Right atrium auricular region (tissue), 2 donors: ENCODE data around the gene PINLYP. TPM values are rescaled to one million over a fixed set of nuclear protein-coding genes. Genes with fewer than 3 reads are reported as not detected.

Source experiments
- DNase-seq: peaks from one replicate; pipeline ENCODE4 v3.0.0-alpha.2; 2019; ENCODE audit warnings: low spot score
- H3K27ac ChIP-seq, 2 donors: fragments of 200-600 bp; sonication (generic); 1 replicate in 1 of 2; 2 replicates in 1 of 2; pipeline ENCODE4 v1.5.1; 2016 to 2019
- H3K27me3 ChIP-seq, 2 donors: fragments of 200-600 bp; sonication (generic); one replicate each; pipeline versions ENCODE4 v1.5.1 to v1.6.0; 2017 to 2019
- H3K36me3 ChIP-seq: fragments of 200-600 bp; sonication (generic); one replicate; pipeline ENCODE4 v1.5.1; 2016
- H3K4me1 ChIP-seq, 2 donors: fragments of 200-600 bp; sonication (generic); one replicate each; pipeline versions ENCODE4 v1.5.1 to v1.6.0; 2017 to 2019
- H3K4me3 ChIP-seq, 2 donors: fragments of 200-600 bp; sonication (generic); 1 replicate in 1 of 2; 2 replicates in 1 of 2; pipeline ENCODE4 v1.5.1; 2017 to 2019; ENCODE audit warnings: mild to moderate bottlenecking in 1 of 2, moderate library complexity in 1 of 2
- H3K9me3 ChIP-seq, 2 donors: fragments of 200-600 bp; sonication (generic); one replicate each; pipeline ENCODE4 v1.5.1; 2019
- CTCF ChIP-seq, 2 donors: fragments of 200-600 bp; sonication (generic); IDR thresholded peaks; one replicate each; pipeline ENCODE4 v1.5.1; 2019; ENCODE audit warnings: antibody characterized with exemption in 2 of 2
- total RNA-seq, 2 donors: library from RNA; depleted of rRNA; stranded (reverse); fragments of >200 nt; gene quantifications; one replicate each; pipeline ENCODE4 v1.1.0, GENCODE V29; 2016

The PINLYP gene
- total RNA-seq, 2 donors from 2014 or later: 1.6 to 4.5 TPM

DNA sequence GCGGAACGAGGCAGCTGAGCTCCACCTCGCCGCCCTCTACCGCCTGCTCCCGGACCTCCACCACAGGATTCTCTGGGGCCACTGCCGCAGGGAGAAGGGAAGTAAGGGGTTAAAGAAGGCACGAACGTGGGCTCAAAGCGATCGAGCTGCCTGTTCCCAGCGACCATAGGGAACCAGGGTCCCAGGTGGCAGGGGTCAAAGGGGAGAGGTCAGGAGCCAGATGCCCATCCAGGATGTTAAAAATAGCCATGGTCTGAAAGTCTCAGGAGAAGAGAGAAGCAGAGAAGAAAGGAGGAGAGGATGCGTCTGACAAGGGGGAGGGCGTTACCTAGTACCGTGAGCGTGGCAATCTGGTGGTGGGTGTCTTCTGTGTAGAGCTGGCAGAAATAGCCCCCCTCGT is 51.2 kb downstream of the PINLYP start:
- H3K4me1 ChIP-seq: no peaks in the 10 kb centered on the region
- no peak overlapping the region for H3K27ac ChIP-seq
- DNase-seq: no peak
- no peaks in the 10 kb centered on the region for H3K36me3 ChIP-seq
- no peaks in the 10 kb centered on the region for H3K9me3 ChIP-seq
- no peak for TF ChIP-seq CTCF (IDR thresholded peaks at IDR 0.05)
- H3K27me3 ChIP-seq: no peaks in the 10 kb centered on the region
- H3K4me3 ChIP-seq: no peak overlapping the region

- H3K4me3 ChIP-seq: no peak overlapping the region
- no peaks in the 10 kb centered on the region for H3K9me3 ChIP-seq
- H3K27me3 ChIP-seq: no peaks in the 10 kb centered on the region
- DNase-seq: no peak
- TF ChIP-seq CTCF (IDR thresholded peaks at IDR 0.05): no peak
- H3K27ac ChIP-seq: no peak overlapping the region
- H3K4me1 ChIP-seq: no peaks in the 10 kb centered on the region
- no peaks in the 10 kb centered on the region for H3K36me3 ChIP-seq
These were observed 53.2 kb downstream of the PINLYP start for GRCh38 chr19:43628646-43629326.

GRCh38 chr19:43631491-43631890 is 55.9 kb downstream of the PINLYP start:
- H3K27me3 ChIP-seq: no peaks in the 10 kb centered on the region
- no peak for DNase-seq
- TF ChIP-seq CTCF (IDR thresholded peaks at IDR 0.05): no peak
- H3K4me1 ChIP-seq: no peaks in the 10 kb centered on the region
- H3K4me3 ChIP-seq: no peak overlapping the region
- H3K9me3 ChIP-seq: no peaks in the 10 kb centered on the region
- no peak overlapping the region for H3K27ac ChIP-seq
- no peaks in the 10 kb centered on the region for H3K36me3 ChIP-seq

Other genes starting within 250 kb of the PINLYP start
- gene CD177, start 222.1 kb upstream of the PINLYP start, total RNA-seq: 1 to 10 TPM in 1 of 2 donors, under 1 TPM in 1; 0.93 to 2.9 TPM
- gene TEX101, start 160.9 kb upstream of the PINLYP start, total RNA-seq: not detected
- under 1 TPM in 1 of 2 donors, not detected in 1; 0.90 TPM for gene LYPD3, start 110.2 kb upstream of the PINLYP start, total RNA-seq
- gene PHLDB3, start 71.1 kb upstream of the PINLYP start, total RNA-seq: 1 to 10 TPM; 3.6 to 7.7 TPM
- 10 to 100 TPM; 17.9 to 25.4 TPM for gene ETHE1, start 48.6 kb upstream of the PINLYP start, total RNA-seq
- gene ZNF575, start 42.6 kb upstream of the PINLYP start, total RNA-seq: under 1 TPM in 1 of 2 donors, not detected in 1; 0.39 TPM
- gene XRCC1, start 274 bp upstream of the PINLYP start, total RNA-seq: 10 to 100 TPM; 14.3 to 14.9 TPM
- 10 to 100 TPM; 24.7 to 25.9 TPM for gene IRGQ, start 20.3 kb downstream of the PINLYP start, total RNA-seq
- 10 to 100 TPM in 1 of 2 donors, 1 to 10 TPM in 1; 8.9 to 16.4 TPM for gene ZNF576, start 20.8 kb downstream of the PINLYP start, total RNA-seq
- under 1 TPM in 1 of 2 donors, not detected in 1; 0.28 TPM for gene SRRM5, start 36.3 kb downstream of the PINLYP start, total RNA-seq
- 10 to 100 TPM; 23.4 to 25.7 TPM for gene ZNF428, start 43.8 kb downstream of the PINLYP start, total RNA-seq
- 1 to 10 TPM; 6.6 to 9.6 TPM for gene CADM4, start 64.0 kb downstream of the PINLYP start, total RNA-seq
- gene PLAUR, start 94.4 kb downstream of the PINLYP start, total RNA-seq: 10 to 100 TPM; 12.9 to 18.4 TPM
- not detected for gene IRGC, start 140.3 kb downstream of the PINLYP start, total RNA-seq
- 10 to 100 TPM in 1 of 2 donors, 1 to 10 TPM in 1; 8.0 to 11.0 TPM for gene SMG9, start 179.2 kb downstream of the PINLYP start, total RNA-seq
- 1 to 10 TPM; 1.3 to 2.0 TPM for gene KCNN4, start 205.2 kb downstream of the PINLYP start, total RNA-seq
- 1 to 10 TPM in 1 of 2 donors, under 1 TPM in 1; 0.63 to 3.9 TPM for gene LYPD5, start 226.6 kb downstream of the PINLYP start, total RNA-seq